Prostate gland (tissue), 2 donors: ENCODE results near the gene CLBA1. TPM values are rescaled to one million over a fixed set of nuclear protein-coding genes. Genes with fewer than 3 reads are reported as not detected.

Experiments
- DNase-seq: peaks from one replicate; pipeline ENCODE4 v3.0.0-alpha.2; 2019; ENCODE audit warnings: low spot score
- H3K27ac ChIP-seq, 2 donors: fragments of 200-600 bp; sonication (generic); 2 replicates each; pipeline ENCODE4 v1.5.1; 2017 to 2019
- H3K27me3 ChIP-seq: fragments of 200-600 bp; sonication (generic); replicated peaks from 2 replicates; pipeline ENCODE4 v1.5.1; 2019; ENCODE audit not compliant: insufficient read depth
- H3K36me3 ChIP-seq, 2 donors: fragments of 200-600 bp; sonication (generic); 1 replicate in 1 of 2; 2 replicates in 1 of 2; pipeline versions ENCODE4 v1.5.1 to v1.8.1; 2017 to 2019
- H3K4me1 ChIP-seq: fragments of 200-600 bp; sonication (generic); replicated peaks from 2 replicates; pipeline ENCODE4 v1.5.1; 2019
- H3K4me3 ChIP-seq, 2 donors: fragments of 200-600 bp; sonication (generic); 2 replicates each; pipeline ENCODE4 v1.5.1; 2017 to 2019
- H3K9me3 ChIP-seq: fragments of 200-600 bp; sonication (generic); 2 replicates; pipeline ENCODE4 v1.5.1; 2017
- CTCF ChIP-seq, 4 experiments: fragments of 200-600 bp in 2 of 4; fragments of 450-650 bp in 2 of 4; sonication (generic) in 2 of 4; IDR thresholded peaks; 1 replicate in 3 of 4; 2 replicates in 1 of 4; pipeline ENCODE4 v1.5.1; 2016 to 2019; ENCODE audit warnings: antibody characterized with exemption in 4 of 4, mild to moderate bottlenecking in 2 of 4, moderate library complexity in 2 of 4
- POLR2A ChIP-seq: fragments of 450-650 bp; IDR thresholded peaks from one replicate; pipeline ENCODE4 v1.6.1; 2016; ENCODE audit warnings: antibody characterized with exemption, mild to moderate bottlenecking
- POLR2AphosphoS5 ChIP-seq: sonication (generic); formaldehyde crosslinking; IDR thresholded peaks from one replicate; pipeline ENCODE4 v1.6.1; 2017; ENCODE audit warnings: antibody characterized with exemption
- WGBS: methylation state at CpG from one replicate; pipeline ENCODE4 v1.1.5; 2018; 5-methylcytosine and 5-hydroxymethylcytosine counted together
- intact Hi-C: fragments of 100-400 bp; cut with DNase I; formaldehyde crosslinking; loops from one replicate; pipeline ENCODE4 v1.14.2; 2022
- total RNA-seq, 2 donors: library from RNA; depleted of rRNA; stranded (reverse); fragments of >200 nt; gene quantifications; one replicate each; pipeline ENCODE4 v1.1.0, GENCODE V29; 2016

The CLBA1 gene
- total RNA-seq, 2 donors from 2014 or later = 15.2 to 19.3 TPM

- DNase-seq = peak; percentile 82
- 46% methylated on average over 22 of the region's 28 CpGs for WGBS
- peak in 1 of 4 experiments; percentile 1 for TF ChIP-seq CTCF (IDR thresholded peaks at IDR 0.05)
- TF ChIP-seq POLR2AphosphoS5 = peak; percentile 87
- TF ChIP-seq POLR2A = peak; percentile 32
- Histone ChIP-seq H3K27me3 (no peaks in the 10 kb centered on the region), H3K9me3 (no peaks in the 10 kb centered on the region), H3K27ac (peak overlapping the region; percentile 72 to 83), H3K36me3 (no peaks in the 10 kb centered on the region), H3K4me1 (peaks cover 47% of the 10 kb centered on the region), H3K4me3 (no peak overlapping the region)
- intact Hi-C loops = no loop called here
Measured at GRCh38 chr14:104972301-104973134, 13.1 kb upstream of the CLBA1 start.

GRCh38 chr14:104973135-104973384 is 12.5 kb upstream of the CLBA1 start:
- Histone ChIP-seq H3K27ac (peak overlapping the region; percentile 72 to 83), H3K27me3 (no peaks in the 10 kb centered on the region), H3K36me3 (no peaks in the 10 kb centered on the region), H3K4me3 (no peak overlapping the region), H3K4me1 (peaks cover 42% of the 10 kb centered on the region), H3K9me3 (no peaks in the 10 kb centered on the region)
- DNase-seq = no peak
- TF ChIP-seq POLR2A = no peak
- no peak for TF ChIP-seq POLR2AphosphoS5
- no peak for TF ChIP-seq CTCF (IDR thresholded peaks at IDR 0.05)
- intact Hi-C loops = no loop called here
- 15% methylated on average over 10 of the region's 12 CpGs for WGBS

GRCh38 chr14:104973385-104974145 is 12.0 kb upstream of the CLBA1 start:
- Histone ChIP-seq H3K27me3 (no peaks in the 10 kb centered on the region), H3K36me3 (no peaks in the 10 kb centered on the region), H3K9me3 (no peaks in the 10 kb centered on the region), H3K4me1 (peaks cover 39% of the 10 kb centered on the region), H3K27ac (peak overlapping the region; percentile 72 to 83), H3K4me3 (no peak overlapping the region)
- peak; percentile 83 for DNase-seq
- intact Hi-C loops = no loop called here
- WGBS = 9% methylated on average over 19 of the region's 23 CpGs
- TF ChIP-seq POLR2AphosphoS5 = peak; percentile 65
- no peak for TF ChIP-seq POLR2A
- TF ChIP-seq CTCF (IDR thresholded peaks at IDR 0.05) = no peak

- H3K9me3 ChIP-seq = no peaks in the 10 kb centered on the region
- WGBS = 50% methylated on average over 13 of the region's 13 CpGs
- H3K4me3 ChIP-seq = no peak overlapping the region
- TF ChIP-seq CTCF (IDR thresholded peaks at IDR 0.05) (no peak), POLR2AphosphoS5 (no peak), POLR2A (no peak)
- H3K36me3 ChIP-seq = no peaks in the 10 kb centered on the region
- H3K27me3 ChIP-seq = no peaks in the 10 kb centered on the region
- peaks cover 39% of the 10 kb centered on the region for H3K4me1 ChIP-seq
- intact Hi-C loops = no loop called here
- peak overlapping the region; percentile 72 to 83 for H3K27ac ChIP-seq
- no peak for DNase-seq
Measured at GRCh38 chr14:104974146-104974541, 11.4 kb upstream of the CLBA1 start.
